ENCODE results near the gene DGKG. TPM values are rescaled to one million over a fixed set of nuclear protein-coding genes. Genes with fewer than 3 reads are reported as not detected.

The DGKG gene
- total and polyA plus RNA-seq, 2 of the 8 experiments (the other 6 are each of a cell fraction or from before 2014, with no cell fraction given) = 0.30 to 0.48 TPM

- TF ChIP-seq CHD7 (IDR thresholded peaks at IDR 0.05; ENCODE audit: insufficient replicate concordance, low read length) (no peak), PHF8 (conservative IDR thresholded peaks at IDR 0.05; ENCODE audit: low read depth, low read length) (no peak), TCF12 (IDR thresholded peaks at IDR 0.05; ENCODE audit: low read depth, low read length) (no peak), KDM4A (IDR thresholded peaks at IDR 0.05; ENCODE audit: low read depth, low read length, severe bottlenecking) (no peak), RAD21 (IDR thresholded peaks at IDR 0.05 in 1 of 2, conservative IDR thresholded peaks at IDR 0.05 in 1 of 2; ENCODE audit: low read depth in 2 of 2, low read length in 2 of 2) (no peak), CBX5 (IDR thresholded peaks at IDR 0.05; ENCODE audit: low read depth, low read length) (no peak), CHD2 (IDR thresholded peaks at IDR 0.05; ENCODE audit: low read length) (no peak), POLR2A (IDR thresholded peaks at IDR 0.05; ENCODE audit: control extremely low read depth in 1 of 2, low read depth in 2 of 2, low read length in 2 of 2) (no peak), RXRA (IDR thresholded peaks at IDR 0.05; ENCODE audit: insufficient read depth, low read depth, low read length) (no peak), SP2 (IDR thresholded peaks at IDR 0.05; ENCODE audit: low read length) (no peak), CEBPB (IDR thresholded peaks at IDR 0.05; ENCODE audit: low read depth, low read length) (no peak)
These were observed 47.1 kb downstream of the DGKG start (continued) for GRCh38 chr3:186314896-186315295.
